Muscle layer of colon (tissue), 2 donors: ENCODE results near the gene UFD1.

ENCODE experiments used
- H3K27ac ChIP-seq: one replicate; pipeline ENCODE4 v1.7.0; 2013; ENCODE audit warnings: low read depth, mild to moderate bottlenecking, low read length, moderate library complexity
- H3K27me3 ChIP-seq, 2 donors: one replicate each; pipeline ENCODE4 v1.7.0; 2013; ENCODE audit warnings: low read length in 2 of 2, mild to moderate bottlenecking in 2 of 2; ENCODE audit not compliant: insufficient read depth in 2 of 2, control insufficient read depth in 1 of 2
- H3K36me3 ChIP-seq: one replicate; pipeline ENCODE4 v1.7.0; 2013; ENCODE audit warnings: mild to moderate bottlenecking, low read length; ENCODE audit not compliant: insufficient read depth
- H3K4me1 ChIP-seq: one replicate; pipeline ENCODE4 v1.7.0; 2013; ENCODE audit warnings: mild to moderate bottlenecking, low read length; ENCODE audit not compliant: insufficient read depth
- H3K4me3 ChIP-seq, 2 donors: one replicate each; pipeline ENCODE4 v1.7.0; 2013; ENCODE audit warnings: low read length in 2 of 2, low read depth in 1 of 2, mild to moderate bottlenecking in 1 of 2, moderate library complexity in 1 of 2
- H3K9ac ChIP-seq: one replicate; pipeline ENCODE4 v1.7.0; 2013; ENCODE audit warnings: low read length
- H3K9me3 ChIP-seq: one replicate; pipeline ENCODE4 v1.7.0; 2013; ENCODE audit warnings: mild to moderate bottlenecking, low read length
- donor health status: abdominal sarcoma.
- donor health status: Adenocarcinoma of cecum.

Gene UFD1

DNA sequence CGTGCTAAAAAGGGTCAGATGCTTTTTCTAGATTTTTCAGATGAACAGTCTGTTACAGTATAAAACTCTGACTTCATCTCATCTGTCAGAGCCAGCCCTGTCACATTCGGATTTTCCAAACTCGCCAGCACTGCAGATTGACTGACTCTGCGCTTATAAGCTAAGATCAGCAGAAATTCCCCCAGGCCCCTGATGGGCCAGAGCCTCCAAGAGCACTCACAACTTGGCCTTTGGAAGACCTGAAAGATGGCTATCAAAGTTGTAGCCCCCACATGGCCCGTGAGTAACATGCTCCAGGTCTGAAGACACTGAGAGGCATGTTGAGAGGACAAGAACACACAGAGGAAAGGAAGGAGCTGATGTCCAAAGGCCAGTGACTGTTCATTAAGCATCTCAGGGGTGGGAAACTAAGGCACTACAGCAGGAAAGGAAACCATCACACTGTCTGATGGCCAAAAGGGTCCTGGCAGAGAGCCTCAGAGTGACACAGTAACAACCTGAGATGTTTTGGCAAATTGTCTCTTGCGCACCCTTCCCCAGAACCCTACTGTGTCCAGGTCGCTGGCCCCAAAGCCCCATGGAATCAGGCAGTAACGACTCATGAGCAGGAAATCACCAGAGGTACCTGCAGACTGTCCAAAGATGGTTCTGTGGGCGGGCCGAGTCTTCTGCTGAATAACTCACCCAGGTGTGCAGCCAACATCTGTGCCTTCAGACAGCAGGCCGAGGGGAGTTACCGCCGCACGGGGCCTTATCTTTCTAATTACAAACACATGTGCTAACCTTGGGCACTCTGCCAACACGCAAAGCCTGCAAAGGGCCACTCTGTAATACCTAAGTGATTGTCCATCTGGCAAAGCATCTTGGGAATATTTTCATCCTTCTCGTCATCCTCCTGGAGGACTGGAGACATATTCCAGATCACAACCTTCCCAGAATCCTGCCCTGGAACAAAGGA, 71.1 kb downstream of the UFD1 start:
- H3K36me3 ChIP-seq: peaks cover 40% of the 10 kb centered on the region
- H3K4me3 ChIP-seq: no peak overlapping the region
- H3K4me1 ChIP-seq: no peaks in the 10 kb centered on the region
- no peak overlapping the region for H3K9ac ChIP-seq
- no peak overlapping the region for H3K27ac ChIP-seq
- no peaks in the 10 kb centered on the region for H3K27me3 ChIP-seq
- no peaks in the 10 kb centered on the region for H3K9me3 ChIP-seq

DNA sequence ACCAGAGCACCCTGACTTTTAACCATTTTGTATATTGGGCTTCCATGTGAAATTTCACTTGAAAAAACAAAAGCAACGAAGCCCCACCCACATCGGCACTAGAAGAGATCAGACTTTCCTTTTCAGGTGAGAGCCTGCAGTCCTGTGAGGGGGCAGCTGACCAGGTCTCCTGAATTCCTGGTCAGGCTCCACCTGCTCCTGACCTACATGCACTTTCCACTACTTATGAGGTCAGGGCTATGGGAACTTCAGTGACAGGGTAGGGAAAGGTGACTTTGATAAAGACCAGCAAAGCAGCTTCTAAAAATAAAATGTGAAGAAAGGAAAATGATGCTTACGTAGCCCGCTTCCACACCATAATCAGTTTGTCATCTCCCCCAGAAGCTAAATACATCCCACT, 72.1 kb downstream of the UFD1 start:
- H3K36me3 ChIP-seq: peaks cover 40% of the 10 kb centered on the region
- H3K4me1 ChIP-seq: no peaks in the 10 kb centered on the region
- no peaks in the 10 kb centered on the region for H3K27me3 ChIP-seq
- H3K9me3 ChIP-seq: no peaks in the 10 kb centered on the region
- H3K4me3 ChIP-seq: no peak overlapping the region
- H3K27ac ChIP-seq: no peak overlapping the region
- H3K9ac ChIP-seq: no peak overlapping the region

DNA sequence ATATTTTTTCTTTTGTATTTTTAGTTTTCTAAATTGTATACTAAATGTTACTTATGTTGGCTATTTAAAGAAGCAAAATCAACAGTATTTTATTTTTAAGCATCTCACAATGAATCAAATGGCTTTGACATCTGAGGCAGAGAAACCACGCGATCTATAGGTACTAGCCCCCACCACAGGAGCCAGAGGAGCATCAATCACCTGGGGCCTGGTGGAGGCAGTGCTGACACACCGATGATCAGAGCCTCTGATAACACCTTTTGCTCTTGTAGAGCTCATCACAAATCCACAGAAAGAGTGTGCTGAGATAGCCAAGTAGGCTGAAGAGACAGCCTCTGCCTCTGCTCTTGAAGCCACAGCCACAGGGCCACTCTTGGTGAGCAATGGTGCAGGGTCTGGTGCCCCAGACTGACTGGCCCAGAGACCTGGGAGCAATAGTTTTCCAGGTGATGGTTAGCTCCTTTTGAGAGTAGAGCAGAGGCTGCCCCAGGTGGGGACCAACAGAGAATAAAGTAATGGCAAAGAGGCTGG, 72.6 kb downstream of the UFD1 start:
- Histone ChIP-seq H3K36me3 (peaks cover 43% of the 10 kb centered on the region), H3K27me3 (no peaks in the 10 kb centered on the region), H3K4me1 (no peaks in the 10 kb centered on the region), H3K9ac (no peak overlapping the region), H3K4me3 (no peak overlapping the region), H3K9me3 (no peaks in the 10 kb centered on the region), H3K27ac (no peak overlapping the region)

GRCh38 chr22:19405652-19406051, 73.3 kb downstream of the UFD1 start:
- H3K27ac ChIP-seq: no peak overlapping the region
- H3K4me1 ChIP-seq: no peaks in the 10 kb centered on the region
- H3K9ac ChIP-seq: no peak overlapping the region
- no peaks in the 10 kb centered on the region for H3K9me3 ChIP-seq
- no peak overlapping the region for H3K4me3 ChIP-seq
- H3K27me3 ChIP-seq: no peaks in the 10 kb centered on the region
- H3K36me3 ChIP-seq: peaks cover 50% of the 10 kb centered on the region

DNA sequence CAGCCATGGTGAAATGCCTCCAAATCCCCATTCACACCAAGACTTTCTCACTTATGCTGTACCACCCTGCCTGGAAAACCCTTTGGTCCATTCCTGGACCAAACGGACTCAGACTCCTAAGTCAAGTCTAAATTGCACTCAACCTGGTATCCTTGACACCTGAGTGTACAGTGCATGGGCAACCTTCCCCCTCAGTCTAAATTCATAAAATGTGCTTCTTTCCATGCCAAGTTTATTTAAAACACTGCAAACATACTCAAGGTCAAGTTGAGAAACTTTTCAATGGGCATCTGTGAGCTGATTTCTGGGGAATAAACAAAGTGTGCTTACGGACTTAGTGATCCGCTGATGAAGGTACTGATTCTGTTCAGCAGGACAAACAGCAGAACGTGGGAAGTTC, 73.9 kb downstream of the UFD1 start:
- no peaks in the 10 kb centered on the region for H3K4me1 ChIP-seq
- H3K9ac ChIP-seq: no peak overlapping the region
- no peak overlapping the region for H3K4me3 ChIP-seq
- H3K27ac ChIP-seq: no peak overlapping the region
- H3K27me3 ChIP-seq: no peaks in the 10 kb centered on the region
- H3K36me3 ChIP-seq: peaks cover 50% of the 10 kb centered on the region
- no peaks in the 10 kb centered on the region for H3K9me3 ChIP-seq

DNA sequence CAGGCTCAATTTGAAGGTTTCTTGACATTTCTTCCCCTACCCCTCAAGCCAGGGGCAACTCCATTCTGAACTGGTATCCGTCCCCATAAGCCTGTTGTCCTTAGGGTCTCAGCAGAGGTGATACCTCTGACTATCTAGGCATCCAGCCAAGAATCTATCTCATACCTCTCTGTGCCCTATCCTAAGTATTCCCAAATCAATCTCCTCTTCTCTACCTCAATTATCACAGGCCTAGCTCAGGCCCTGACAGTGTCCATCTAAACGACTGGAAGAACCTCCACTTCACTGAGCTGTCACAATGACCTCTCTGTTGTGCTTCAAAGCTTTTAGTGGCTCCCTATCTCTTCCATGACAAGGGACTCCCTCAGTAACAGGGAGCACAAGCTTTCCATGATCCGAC, 74.3 kb downstream of the UFD1 start:
- H3K9ac ChIP-seq: no peak overlapping the region
- no peak overlapping the region for H3K27ac ChIP-seq
- H3K27me3 ChIP-seq: no peaks in the 10 kb centered on the region
- H3K4me3 ChIP-seq: no peak overlapping the region
- H3K9me3 ChIP-seq: no peaks in the 10 kb centered on the region
- H3K36me3 ChIP-seq: peaks cover 47% of the 10 kb centered on the region
- no peaks in the 10 kb centered on the region for H3K4me1 ChIP-seq

DNA sequence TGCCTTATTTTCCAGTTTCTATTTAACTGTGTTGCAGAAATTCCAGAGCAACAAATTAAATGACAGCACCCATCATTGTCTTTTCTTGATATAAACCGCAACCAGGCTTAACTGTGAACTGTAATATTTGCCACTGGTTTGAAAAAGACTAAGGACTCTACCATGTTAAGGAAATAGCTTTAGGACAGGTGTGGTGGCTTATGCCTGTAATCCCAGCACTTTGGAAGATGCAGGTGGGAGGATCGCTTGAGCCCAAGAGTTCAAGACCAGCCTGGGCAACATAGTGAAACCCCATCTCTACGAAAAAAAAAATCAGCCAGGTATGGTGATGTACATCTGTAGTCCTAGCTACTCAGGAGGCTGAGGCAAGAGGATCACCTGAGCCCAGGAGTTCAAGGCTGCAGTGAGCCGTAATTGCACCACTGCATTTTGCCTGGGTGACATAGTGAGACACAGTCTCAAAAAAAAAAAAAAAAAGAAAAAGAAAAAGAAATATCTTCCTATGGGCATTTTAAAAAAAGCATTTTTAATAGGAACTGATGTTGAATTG, 76.3 kb downstream of the UFD1 start:
- no peak overlapping the region for H3K27ac ChIP-seq
- no peak overlapping the region for H3K4me3 ChIP-seq
- no peaks in the 10 kb centered on the region for H3K9me3 ChIP-seq
- H3K4me1 ChIP-seq: no peaks in the 10 kb centered on the region
- H3K27me3 ChIP-seq: no peaks in the 10 kb centered on the region
- no peak overlapping the region for H3K9ac ChIP-seq
- peaks cover 47% of the 10 kb centered on the region for H3K36me3 ChIP-seq

GRCh38 chr22:19401483-19401882, 77.5 kb downstream of the UFD1 start:
- Histone ChIP-seq H3K36me3 (peaks cover 51% of the 10 kb centered on the region), H3K9me3 (no peaks in the 10 kb centered on the region), H3K27me3 (no peaks in the 10 kb centered on the region)

DNA sequence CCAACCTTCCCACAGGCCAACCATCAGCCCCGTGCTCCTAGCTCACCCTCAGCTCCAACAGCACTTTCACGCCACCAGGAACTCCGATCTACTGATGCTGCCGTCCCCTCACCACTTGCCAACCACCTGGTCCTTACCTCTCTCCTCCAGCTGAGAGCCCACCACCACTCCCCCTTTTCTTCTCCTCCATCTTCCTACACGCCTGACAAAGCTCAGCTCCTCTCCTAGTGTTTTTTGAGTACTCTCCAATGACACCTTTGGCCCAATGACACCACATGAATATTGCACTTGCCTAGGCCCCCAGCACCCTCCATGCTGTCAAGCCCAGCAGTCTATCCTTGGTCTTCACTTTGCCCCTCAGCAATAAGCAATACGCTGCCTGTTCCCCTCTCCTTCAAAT, 78.1 kb downstream of the UFD1 start:
- no peak overlapping the region for H3K9ac ChIP-seq
- no peaks in the 10 kb centered on the region for H3K27me3 ChIP-seq
- peaks cover 53% of the 10 kb centered on the region for H3K36me3 ChIP-seq
- H3K4me1 ChIP-seq: no peaks in the 10 kb centered on the region
- no peaks in the 10 kb centered on the region for H3K9me3 ChIP-seq
- no peak overlapping the region for H3K4me3 ChIP-seq
- H3K27ac ChIP-seq: no peak overlapping the region

More at GRCh38 chr22:19401483-19401882, 77.5 kb downstream of the UFD1 start:
- Histone ChIP-seq H3K4me1 (no peaks in the 10 kb centered on the region), H3K27ac (no peak overlapping the region), H3K4me3 (no peak overlapping the region), H3K9ac (no peak overlapping the region)
